Stimulated activated CD4-positive, alpha-beta T cell treated with anti-CD3 and anti-CD28 coated beads, Interleukin-4, amount 100 ng/mL, for 4 hours (primary cell): ENCODE results near the gene CBLN3.
"Not testable (repeated sequence)": the region's sequence is repeated elsewhere in the genome, so short reads cannot be mapped to it uniquely, and the experiment has no call there.

Experiments
- DNase-seq, 2 experiments: peaks; one replicate each; pipeline ENCODE4 v3.0.0-alpha.2; 2020

CBLN3 gene

GRCh38 chr14:24429395-24430142, at the start of gene CBLN3, which contains the start of gene KHNYN:
Gene CBLN3 (minus strand): TSS chr14:24429668. CDS start chr14:24429054, 614 bp downstream.
Gene KHNYN (plus strand): TSS chr14:24429954. CDS start chr14:24430731, 777 bp downstream.
- peak; percentile 84 to 86 for DNase-seq

DNA sequence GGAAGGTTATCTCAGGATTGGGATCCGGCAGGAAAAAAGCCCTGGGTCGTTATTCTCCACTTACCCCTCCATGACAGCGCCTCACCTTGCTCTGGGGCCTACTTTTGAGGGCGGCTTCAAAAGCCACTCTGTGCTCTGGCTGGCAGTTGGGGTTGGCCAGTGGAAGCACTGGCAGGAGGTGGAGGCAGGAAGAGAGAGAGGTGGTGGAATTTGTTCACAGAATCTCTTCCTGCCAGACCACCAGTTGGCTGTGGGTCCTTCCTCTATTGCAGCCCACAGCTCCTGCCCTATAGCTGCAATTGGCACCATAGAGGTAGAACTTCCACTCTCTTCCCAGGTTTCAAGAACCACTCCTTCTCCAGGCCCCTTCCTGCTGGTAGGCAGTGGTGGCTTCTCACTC, 45.8 kb upstream of the CBLN3 start:
- no peak for DNase-seq

DNA sequence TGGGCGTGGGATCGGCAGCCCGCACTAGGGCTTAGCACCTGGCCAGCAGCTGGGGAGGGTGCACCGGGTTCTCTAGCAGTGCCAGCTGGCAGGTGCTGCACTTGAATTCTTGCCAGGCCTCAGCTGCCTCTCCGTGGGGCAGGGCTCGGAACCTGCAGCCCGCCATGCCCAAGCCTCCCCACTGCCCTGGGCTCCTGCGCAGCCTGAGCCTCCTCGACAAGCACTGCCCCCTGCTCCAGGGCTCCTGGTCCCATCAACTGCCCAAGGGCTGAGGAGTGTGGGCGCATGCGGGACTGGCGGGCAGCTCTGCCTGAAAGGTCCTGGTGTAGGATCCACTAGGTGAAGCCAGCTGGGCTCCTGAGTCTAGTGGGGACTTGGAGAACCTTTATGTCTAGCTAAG, 43.7 kb upstream of the CBLN3 start:
- no peak for DNase-seq

- not testable (repeated sequence) for DNase-seq
Measured at GRCh38 chr14:24470450-24470849, 41.0 kb upstream of the CBLN3 start.

GRCh38 chr14:24465805-24466204, 36.3 kb upstream of the CBLN3 start:
- DNase-seq = no peak

DNA sequence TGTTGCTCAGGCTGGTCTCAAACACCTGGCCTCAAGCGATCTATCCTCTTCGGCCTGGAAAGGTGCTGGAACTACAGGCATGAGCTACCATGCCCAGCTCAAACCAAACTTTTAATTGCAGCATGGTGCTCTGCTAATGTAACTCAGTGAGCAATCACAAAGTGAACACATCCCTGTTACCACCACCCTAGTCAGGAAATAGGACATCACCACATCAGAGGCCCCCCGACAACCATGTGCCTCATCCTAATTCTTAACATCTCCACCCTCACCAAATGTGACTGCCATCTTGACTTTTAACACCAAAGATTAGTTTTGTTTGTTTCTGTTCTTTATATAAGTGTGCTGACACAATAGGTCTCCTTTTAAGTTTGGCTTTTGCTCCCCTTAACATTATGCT, 35.9 kb upstream of the CBLN3 start:
- DNase-seq = no peak

GRCh38 chr14:24463884-24464785, 34.7 kb upstream of the CBLN3 start:
- no peak for DNase-seq

- no peak for DNase-seq
Measured at GRCh38 chr14:24463017-24463883, 33.8 kb upstream of the CBLN3 start.

GRCh38 chr14:24461336-24461735, 31.9 kb upstream of the CBLN3 start:
- no peak for DNase-seq

GRCh38 chr14:24459331-24459730, 29.9 kb upstream of the CBLN3 start:
- no peak for DNase-seq

- DNase-seq = no peak
Measured at GRCh38 chr14:24458736-24459135, 29.3 kb upstream of the CBLN3 start.

DNA sequence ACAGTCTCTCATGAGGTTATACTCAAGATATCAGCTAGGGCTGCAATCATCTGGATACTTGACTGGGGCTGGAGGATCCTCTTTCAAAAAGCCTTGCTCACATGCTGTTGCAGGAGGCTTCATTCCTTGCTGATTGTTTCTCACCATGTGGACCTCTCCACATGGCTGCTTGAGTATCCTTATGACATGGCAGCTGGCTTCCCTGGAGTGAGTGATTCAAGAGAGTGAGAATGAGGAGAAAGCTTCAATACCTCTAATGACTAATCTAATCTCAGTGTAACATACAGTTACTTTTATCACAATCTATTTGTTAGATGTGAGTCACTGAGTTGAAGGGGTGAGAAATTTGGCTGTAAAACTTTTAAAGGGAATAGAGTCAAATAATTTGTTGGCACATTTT, 27.5 kb upstream of the CBLN3 start:
- no peak for DNase-seq

- DNase-seq = not testable (repeated sequence)
Measured at GRCh38 chr14:24450828-24451227, 21.4 kb upstream of the CBLN3 start.

GRCh38 chr14:24443053-24443665, 13.7 kb upstream of the CBLN3 start:
- no peak for DNase-seq

DNA sequence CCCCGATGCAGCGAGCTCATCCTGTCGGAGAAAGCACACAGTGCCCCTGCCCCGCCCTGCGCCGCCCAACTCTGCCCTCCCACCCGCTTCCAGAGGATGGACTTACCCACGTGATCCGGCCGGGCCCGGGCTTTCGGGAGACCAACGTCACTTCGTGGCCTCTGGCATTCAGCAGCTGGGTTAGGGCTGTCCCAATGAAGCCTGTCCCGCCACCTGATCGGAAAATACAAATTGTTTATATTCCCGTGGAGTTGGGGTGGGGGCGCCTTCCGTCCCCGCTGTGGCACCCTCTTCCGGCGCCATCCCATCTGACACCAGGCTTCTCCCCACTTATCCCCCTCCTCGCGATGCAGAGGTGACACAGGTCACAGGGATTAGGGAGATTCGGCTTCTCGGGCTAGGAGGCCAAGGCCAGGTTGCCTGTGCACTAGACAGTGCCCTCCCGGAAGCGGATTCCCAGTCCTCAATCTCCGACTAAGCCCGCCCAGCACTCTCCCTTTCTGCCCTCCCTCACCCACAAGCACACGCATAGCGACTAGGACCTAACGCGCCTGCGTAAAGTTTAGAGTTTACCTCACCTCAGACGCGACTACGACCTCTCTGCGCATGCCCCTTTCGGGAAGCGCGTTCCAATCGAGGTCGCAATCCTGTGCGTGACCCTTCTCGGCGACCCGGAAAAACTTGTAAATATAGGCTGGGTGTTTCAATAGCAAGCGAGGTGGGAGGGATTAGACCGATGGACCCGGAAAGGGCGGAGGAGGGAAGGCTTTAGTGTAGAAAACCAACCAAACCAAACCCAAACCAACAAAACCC, 13.0 kb upstream of the CBLN3 start, which contains the start of gene SDR39U1:
Gene SDR39U1, minus strand, starts transcription at position 537 of the 813 bp plus-strand sequence. Its CDS starts 7 bp downstream, at position 530.
- DNase-seq = peak; percentile 87 to 98

DNA sequence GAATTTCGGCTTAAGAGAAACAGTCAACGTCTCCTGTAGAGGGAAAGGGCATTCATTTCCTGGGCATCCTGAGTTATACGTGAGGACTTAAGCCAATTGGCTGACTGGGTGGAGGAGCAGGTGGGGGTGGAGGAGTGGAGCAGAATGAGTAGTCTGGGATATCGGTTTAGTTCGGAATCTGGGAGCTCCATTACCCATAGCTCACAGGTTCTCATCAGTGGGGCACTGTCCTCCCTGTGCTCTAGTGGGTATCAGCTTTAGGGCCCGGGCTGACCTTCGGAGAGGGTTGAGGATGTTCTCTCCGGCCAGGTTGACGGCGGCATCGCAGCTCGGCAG, 12.4 kb upstream of the CBLN3 start:
- DNase-seq = no peak

DNA sequence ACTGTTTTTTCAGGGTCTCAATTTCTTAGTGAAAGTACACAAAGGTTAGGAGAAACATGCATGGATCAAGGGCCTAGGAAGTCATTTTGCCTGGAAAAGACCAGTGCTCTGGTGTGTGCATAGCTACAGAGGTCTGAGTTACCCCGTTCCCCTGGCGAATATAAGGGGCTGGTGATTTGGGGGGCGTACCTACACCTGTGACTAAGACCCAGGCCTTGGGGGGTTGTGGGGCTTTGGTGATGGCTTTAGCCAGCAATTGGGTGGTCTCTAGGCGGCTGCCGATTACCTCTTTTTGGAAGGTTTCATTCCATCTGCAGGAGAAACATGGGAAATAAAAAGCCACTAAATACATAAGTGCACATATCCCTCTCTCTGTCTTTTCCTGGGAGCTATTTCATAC, 12.0 kb upstream of the CBLN3 start:
- DNase-seq = no peak

DNA sequence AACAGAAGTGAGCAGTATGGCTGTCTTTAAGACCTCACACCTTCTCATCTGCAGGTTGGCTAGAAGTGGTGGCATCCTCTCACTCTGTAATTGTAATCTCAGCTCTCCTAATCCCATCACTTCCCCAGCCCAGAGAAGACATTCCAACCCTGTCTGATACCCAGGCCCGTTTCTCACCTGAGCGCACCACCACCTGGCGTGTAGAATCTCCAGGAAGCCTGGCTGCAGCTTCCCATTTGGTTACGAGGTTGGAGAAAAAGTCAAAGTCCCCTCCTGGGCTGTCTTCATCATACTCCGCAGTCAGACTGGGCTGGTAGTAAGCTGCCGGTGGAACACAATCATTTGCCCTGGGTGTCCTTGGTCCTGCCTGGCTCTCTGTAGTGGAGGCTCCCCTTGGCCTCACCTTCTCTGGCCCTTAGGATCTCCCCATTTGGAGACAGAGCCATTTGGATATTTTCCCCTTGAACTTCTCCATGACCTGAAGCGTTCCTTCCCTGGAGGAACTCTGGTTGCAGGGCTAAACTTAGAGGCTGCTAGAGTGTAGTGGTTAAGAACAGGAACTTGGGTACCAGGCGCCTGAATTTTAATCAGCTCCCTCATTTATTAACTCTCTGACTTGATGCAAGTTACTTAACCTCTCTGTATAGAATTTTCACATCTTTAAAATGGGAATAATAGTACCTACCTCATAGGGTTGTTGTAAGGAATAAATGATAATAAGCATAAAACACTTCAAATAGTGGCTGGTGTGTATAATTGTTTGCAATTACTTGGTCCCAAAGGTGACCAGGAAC, 11.3 kb upstream of the CBLN3 start:
- no peak for DNase-seq

- no peak for DNase-seq
Measured at GRCh38 chr14:24439830-24440605, 10.6 kb upstream of the CBLN3 start.

DNA sequence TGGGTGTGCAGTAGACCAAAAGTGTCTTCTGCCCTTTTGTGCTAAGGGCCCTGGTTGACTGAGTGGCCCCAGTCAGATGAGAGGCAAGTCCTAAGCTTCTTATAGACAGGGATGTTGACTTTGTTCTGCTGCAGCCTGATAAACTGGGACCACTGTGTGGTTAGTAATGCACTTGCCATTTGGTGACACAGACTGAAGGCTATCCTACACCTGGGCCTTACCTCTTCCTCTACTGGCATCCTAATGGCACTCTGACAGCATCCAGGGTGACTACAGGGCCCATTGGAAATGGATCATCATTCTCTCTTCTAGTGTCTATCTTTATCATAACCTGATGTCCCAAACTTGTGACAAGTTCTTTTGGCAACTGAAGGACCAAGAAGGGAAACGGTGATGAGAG, 9.8 kb upstream of the CBLN3 start:
- DNase-seq = no peak
